ENCODE results near the gene SUCLG2.

Gene SUCLG2

GRCh38 chr3:67437090-67437489 lies 217.3 kb downstream of the SUCLG2 start:
- no peak for DNase-seq

DNA sequence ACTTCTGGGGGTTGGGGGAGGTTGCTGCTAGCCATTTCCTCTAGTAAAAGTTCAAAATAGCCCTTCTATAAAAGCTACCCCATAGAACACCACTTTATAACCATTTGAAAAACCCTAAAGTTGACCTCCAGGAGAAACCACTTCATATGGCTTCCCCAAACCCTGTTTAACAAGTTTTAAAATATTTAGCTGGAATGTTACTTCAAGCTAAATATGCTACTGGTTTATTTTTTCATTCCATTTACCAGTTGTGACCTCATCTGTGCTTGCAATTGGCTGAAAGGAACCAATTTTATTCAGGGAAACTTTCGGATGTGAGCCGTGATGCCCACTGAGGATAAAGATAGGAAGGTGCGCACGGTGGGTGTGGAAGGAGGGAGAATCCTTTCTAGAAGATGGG lies 221.3 kb downstream of the SUCLG2 start:
- no peak for DNase-seq

- no peak for DNase-seq
These were observed 222.5 kb downstream of the SUCLG2 start for GRCh38 chr3:67431887-67432286.

DNA sequence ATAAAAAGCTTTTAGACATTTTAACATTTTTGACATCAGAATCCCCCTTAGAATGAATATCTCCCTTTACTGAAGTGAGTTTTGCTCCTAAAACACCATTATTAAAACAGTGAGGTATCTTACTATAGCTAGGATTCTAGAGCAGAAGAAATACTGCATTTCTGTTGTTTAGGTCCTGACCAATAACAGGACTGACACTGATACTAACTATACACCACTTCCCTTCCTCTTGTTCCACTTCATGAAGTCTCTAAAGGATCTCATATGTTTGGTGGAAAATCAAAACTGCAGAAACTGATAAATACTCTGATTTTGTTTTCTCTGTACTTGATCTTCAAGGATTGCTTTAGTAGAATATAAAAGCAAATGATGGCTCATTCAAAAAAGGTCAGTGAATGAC lies 230.7 kb downstream of the SUCLG2 start:
- no peak for DNase-seq

DNA sequence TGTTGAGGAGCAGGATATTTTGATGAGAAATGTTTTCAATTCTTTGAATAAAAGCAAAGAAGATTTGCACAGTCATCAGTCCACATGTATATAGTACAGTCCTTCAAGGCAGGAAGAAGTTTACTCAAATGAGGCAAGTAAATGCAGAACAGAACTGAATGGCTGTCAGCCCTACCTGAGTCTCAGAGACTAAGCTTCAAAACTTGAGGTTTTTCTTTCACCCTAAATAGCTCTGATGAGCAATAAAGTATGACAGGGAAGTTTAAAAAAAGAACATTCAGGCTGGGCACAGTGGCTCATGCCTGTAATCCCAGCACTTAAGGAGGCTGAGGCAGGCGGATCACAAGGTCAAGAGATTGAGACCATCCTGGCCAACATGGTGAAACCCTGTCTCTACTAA lies 232.5 kb downstream of the SUCLG2 start:
- DNase-seq = no peak

DNA sequence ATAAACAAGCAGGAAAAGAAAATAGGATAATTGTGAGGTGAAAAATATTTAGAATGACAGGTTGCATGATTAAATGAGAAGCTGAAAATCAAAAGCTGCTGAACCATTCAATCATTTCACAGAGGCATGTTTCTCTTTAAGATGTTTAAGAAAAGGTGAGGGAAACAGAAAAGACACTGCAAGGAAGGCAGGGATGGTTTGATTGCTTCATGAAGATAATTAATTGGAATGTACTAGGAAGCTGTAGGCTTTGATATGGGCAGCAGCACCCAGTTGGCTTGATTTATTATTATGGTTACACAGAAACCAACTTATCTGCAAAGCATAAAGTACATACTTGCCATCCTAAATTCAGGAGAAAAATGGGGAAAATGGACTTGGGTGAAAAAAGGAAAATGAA lies 234.6 kb downstream of the SUCLG2 start:
- no peak for DNase-seq

DNA sequence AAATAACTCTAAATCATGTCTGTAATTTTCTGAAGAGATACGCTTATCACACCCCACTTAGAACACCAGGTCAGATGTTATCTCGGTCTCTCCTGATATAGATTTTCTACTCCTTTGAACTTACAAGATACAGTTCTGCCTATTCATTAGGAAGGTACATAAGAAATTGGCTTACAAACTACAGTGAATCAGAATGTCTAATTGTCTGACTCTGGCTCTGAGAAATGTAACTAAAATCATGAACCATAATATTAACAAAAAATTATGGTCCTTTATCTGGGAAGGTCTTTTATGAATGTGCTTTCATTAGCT lies 235.2 kb downstream of the SUCLG2 start:
- DNase-seq = no peak

DNA sequence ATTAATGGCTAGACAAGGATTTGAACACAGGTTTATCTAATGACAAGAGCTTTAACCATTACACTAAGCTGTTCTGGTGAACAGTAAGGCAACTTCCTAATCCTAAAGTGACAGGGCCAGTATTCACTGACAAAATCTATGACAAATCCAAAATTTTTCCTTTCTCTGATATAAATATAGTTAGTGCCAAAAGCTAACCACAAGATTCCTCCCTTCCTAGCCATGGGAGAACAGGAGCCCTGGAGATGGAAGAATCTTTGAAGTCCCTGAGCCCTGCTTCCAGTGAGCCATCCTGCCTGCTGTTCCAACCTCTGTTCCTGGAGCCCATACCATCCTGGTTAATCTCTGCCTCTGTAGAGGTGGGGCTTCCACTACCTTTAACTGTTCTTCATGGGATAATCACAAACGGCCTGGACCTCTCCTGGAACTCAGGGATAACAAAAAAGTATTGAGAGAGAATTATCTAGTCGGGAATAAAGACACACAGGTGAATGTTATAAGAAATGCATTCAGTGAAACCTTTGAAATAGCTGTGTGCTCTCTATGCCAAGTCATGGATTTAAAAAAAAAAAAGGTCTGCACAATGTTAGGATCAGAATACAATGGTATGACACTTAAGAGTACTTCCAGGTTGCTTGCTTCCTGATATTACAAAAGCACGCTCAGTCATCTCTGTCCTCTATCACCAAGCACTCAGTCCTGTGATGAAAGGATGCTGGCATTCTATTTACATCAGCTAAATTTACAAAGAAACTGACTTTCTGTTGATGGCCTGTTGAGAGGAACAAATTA lies 235.8 kb downstream of the SUCLG2 start:
- no peak for DNase-seq

GRCh38 chr3:67416703-67417102 lies 237.7 kb downstream of the SUCLG2 start:
- DNase-seq = no peak

- no peak for DNase-seq
These were observed 238.9 kb downstream of the SUCLG2 start for GRCh38 chr3:67415511-67415910.

GRCh38 chr3:67414740-67415139 lies 239.7 kb downstream of the SUCLG2 start:
- DNase-seq = no peak

- no peak for DNase-seq
These were observed 249.2 kb downstream of the SUCLG2 start for GRCh38 chr3:67405193-67405592.

DNA sequence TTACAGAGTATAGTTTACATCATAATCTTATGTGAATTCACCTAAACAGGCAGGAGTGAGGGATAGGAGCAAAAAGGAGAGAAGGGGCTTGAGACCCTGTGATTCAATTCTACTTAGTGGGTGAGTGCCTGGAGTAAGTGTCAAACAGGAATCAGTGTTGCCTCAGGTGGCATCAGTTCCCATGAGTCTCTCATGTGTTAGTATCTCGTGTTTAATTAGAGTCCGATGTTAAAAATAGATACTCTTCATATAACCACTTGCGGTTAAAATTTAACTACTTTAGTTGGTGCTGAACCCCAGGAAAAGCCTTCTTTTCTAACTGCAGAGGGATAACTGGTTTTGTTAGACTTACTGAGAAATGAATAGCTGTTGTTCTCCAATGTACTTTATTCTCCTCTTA lies 251.5 kb downstream of the SUCLG2 start:
- DNase-seq = no peak

- DNase-seq = no peak
These were observed 252.5 kb downstream of the SUCLG2 start for GRCh38 chr3:67401921-67402320.

- no peak for DNase-seq
These were observed 253.9 kb downstream of the SUCLG2 start for GRCh38 chr3:67400476-67400875.

DNA sequence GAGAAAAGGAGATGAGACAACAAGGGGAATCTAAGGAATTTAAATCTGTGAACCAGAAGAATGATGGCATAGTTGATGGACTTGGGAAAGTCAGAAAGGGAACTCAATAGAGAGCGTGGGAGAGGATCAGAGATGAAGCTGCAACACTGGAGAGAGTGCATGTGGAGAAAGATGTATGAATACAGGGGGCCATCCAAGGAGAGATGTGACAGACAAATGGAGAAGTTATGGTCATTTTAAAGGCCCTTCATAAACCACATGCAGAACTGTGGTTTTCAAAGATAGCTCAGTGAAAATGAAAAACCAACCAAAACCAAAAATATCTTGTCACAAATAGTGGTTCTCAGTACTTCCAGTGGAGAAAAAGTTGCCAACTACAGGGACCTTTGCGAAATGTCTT lies 265.2 kb downstream of the SUCLG2 start:
- no peak for DNase-seq

GRCh38 chr3:67388738-67389137 lies 265.7 kb downstream of the SUCLG2 start:
- DNase-seq = no peak

- DNase-seq = no peak
These were observed 268.0 kb downstream of the SUCLG2 start for GRCh38 chr3:67386451-67386850.

GRCh38 chr3:67384760-67385397 lies 269.5 kb downstream of the SUCLG2 start:
- peak; percentile 33 for DNase-seq

DNA sequence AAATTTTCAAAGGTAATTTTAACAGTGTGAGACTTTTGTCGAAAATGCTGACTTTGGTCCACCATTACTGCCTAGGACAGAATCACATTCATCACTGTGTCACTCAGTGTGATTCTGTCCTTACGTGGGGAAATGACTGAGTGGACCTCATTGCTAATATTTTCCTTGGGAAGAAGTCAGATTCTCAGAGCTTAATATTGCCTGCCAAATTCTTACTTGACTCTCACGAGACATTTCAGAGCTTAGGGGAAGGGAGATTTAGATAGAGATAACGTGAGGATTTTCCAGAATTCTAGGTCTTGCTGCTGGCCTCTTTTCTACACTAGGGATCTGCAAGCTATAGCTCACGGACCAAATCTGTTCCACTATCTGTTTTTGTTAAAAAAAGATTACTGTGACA lies 270.4 kb downstream of the SUCLG2 start:
- DNase-seq = no peak

DNA sequence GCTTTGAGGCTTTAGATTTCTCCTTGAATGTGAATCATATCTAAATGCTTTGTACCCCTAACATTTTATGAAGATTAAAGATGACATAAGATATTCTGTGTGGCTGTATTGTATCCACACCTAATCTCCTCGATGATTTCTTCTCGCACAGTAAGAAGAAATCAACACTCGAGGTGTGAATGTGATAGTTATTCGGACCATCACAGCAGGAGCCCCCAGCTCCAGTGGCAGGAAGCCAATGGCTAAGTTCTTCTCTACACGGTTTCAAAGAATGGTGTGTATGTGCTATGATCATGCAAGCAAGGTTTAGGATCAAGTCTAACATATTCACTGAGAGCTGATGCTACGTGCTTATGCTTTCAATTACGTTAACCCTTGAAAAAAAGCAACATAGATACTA lies 271.0 kb downstream of the SUCLG2 start:
- DNase-seq = no peak

- no peak for DNase-seq
These were observed 271.9 kb downstream of the SUCLG2 start for GRCh38 chr3:67382536-67382935.

- no peak for DNase-seq
These were observed 272.6 kb downstream of the SUCLG2 start for GRCh38 chr3:67381667-67382272.

DNA sequence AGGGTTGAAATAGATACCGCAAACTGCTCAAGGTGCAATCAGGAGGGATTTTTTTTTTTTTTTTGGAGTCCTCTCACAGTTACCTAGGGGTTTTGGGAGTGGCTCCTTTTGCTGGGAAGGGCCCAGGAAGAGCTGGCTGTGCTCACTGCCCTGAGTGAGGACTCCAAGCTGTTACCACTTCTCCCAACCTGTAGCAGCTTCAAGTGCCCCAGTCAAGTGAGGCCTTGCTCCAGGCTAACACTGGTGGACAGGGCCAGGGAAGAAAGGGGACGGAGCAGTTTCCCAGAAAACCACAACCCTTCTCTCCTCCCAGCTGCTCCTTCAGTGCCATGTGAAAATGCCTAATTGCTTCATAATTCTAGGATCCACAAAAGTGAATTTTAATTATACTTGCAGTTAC lies 274.3 kb downstream of the SUCLG2 start:
- no peak for DNase-seq

DNA sequence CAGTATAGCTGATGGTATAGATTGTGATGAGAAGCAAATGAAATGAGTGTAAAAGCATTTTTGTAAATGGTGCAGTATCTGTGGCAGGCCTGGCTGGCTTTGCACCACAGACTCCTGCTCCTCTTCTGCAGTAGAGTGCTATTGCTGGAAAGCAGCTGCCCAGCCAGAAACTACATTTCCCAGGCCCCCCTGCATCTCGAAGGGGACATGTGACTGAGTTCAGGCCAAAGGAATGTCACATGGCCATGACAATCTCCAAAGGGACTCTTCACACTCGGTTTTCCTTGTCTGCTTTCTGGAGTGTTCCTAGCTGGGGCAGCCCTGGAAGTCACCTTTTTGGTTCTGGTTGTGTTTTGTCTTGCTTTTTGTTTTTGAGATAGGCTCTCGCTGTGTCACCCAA lies 277.1 kb downstream of the SUCLG2 start:
- DNase-seq = no peak
